SK-N-SH treated with all-trans-retinoic acid at 6 μM for 48 hours (cell line): ENCODE results near the gene TTC5.

Experiments used
- ATAC-seq: fragments of 200-7000 bp; cut with Tn5 transposase; 3 replicates; pipeline ENCODE4 v1.9.1; 2020; ENCODE audit warnings: mild to moderate bottlenecking, moderate library complexity
- ARNTL ChIP-seq: fragments of 450-650 bp; formaldehyde crosslinking; IDR thresholded peaks from 2 replicates; pipeline ENCODE4 v1.5.0; 2020; ENCODE audit warnings: low read depth, mild to moderate bottlenecking, moderate library complexity, borderline replicate concordance
- BACH2 ChIP-seq: fragments of 250-450 bp; sonication (Bioruptor Pico); IDR thresholded peaks from 2 replicates; pipeline ENCODE4 v1.9.0; 2021; ENCODE audit warnings: mild to moderate bottlenecking, borderline replicate concordance
- CSDC2 ChIP-seq: fragments of 250-450 bp; sonication (Bioruptor Pico); IDR thresholded peaks from 2 replicates; pipeline ENCODE4 v1.5.0; 2020; ENCODE audit warnings: mild to moderate bottlenecking, moderate library complexity
- CSRNP3 ChIP-seq: fragments of 250-450 bp; sonication (Bioruptor Pico); IDR thresholded peaks from 2 replicates; pipeline ENCODE4 v1.5.1; 2021; ENCODE audit warnings: mild to moderate bottlenecking, moderate library complexity
- ESRRG ChIP-seq: fragments of 250-450 bp; sonication (Bioruptor Pico); IDR thresholded peaks from 2 replicates; pipeline ENCODE4 v1.6.1; 2021; ENCODE audit warnings: mild to moderate bottlenecking
- GLIS3 ChIP-seq: fragments of 250-450 bp; sonication (Bioruptor Pico); IDR thresholded peaks from 2 replicates; pipeline ENCODE4 v1.5.0; 2020; ENCODE audit warnings: mild to moderate bottlenecking, moderate library complexity
- ISL1 ChIP-seq: fragments of 250-450 bp; sonication (Bioruptor Pico); IDR thresholded peaks from 2 replicates; pipeline ENCODE4 v2.1.2; 2022; ENCODE audit warnings: mild to moderate bottlenecking, moderate library complexity
- OSR1 ChIP-seq: fragments of 250-450 bp; sonication (Bioruptor Pico); IDR thresholded peaks from 2 replicates; pipeline ENCODE4 v1.8.0; 2022; ENCODE audit warnings: moderate library complexity, mild to moderate bottlenecking, inconsistent platforms
- PATZ1 ChIP-seq: fragments of 250-450 bp; sonication (Bioruptor Pico); IDR thresholded peaks from 2 replicates; pipeline ENCODE4 v1.8.0; 2020; ENCODE audit warnings: mild to moderate bottlenecking, moderate library complexity, borderline replicate concordance
- POU6F1 ChIP-seq: fragments of 250-450 bp; sonication (Bioruptor Pico); IDR thresholded peaks from 2 replicates; pipeline ENCODE4 v1.8.0; 2021; ENCODE audit warnings: low read depth, mild to moderate bottlenecking, moderate library complexity, borderline replicate concordance
- PPARA ChIP-seq: fragments of 250-450 bp; sonication (Bioruptor Pico); IDR thresholded peaks from 2 replicates; pipeline ENCODE4 v1.5.0; 2020; ENCODE audit warnings: mild to moderate bottlenecking, borderline replicate concordance
- RARB ChIP-seq: fragments of 250-450 bp; sonication (Bioruptor Pico); IDR thresholded peaks from 2 replicates; pipeline ENCODE4 v1.8.0; 2021; ENCODE audit warnings: mild to moderate bottlenecking, moderate library complexity
- SNAI2 ChIP-seq: fragments of 250-450 bp; sonication (Bioruptor Pico); IDR thresholded peaks from 2 replicates; pipeline ENCODE4 v1.5.0; 2020; ENCODE audit warnings: mild to moderate bottlenecking, moderate library complexity
- TCF4 ChIP-seq: fragments of 250-450 bp; sonication (Bioruptor Pico); IDR thresholded peaks from 2 replicates; pipeline ENCODE4 v1.8.0; 2021; ENCODE audit warnings: mild to moderate bottlenecking, moderate library complexity, borderline replicate concordance
- TOX ChIP-seq: fragments of 250-450 bp; sonication (Bioruptor Pico); IDR thresholded peaks from 2 replicates; pipeline ENCODE4 v1.8.0; 2021; ENCODE audit warnings: mild to moderate bottlenecking, moderate library complexity, borderline replicate concordance
- ZC3H10 ChIP-seq: fragments of 250-450 bp; sonication (Bioruptor Pico); IDR thresholded peaks from 2 replicates; pipeline ENCODE4 v1.5.1; 2021; ENCODE audit warnings: mild to moderate bottlenecking, moderate library complexity
- ZFP3 ChIP-seq: fragments of 250-450 bp; sonication (Bioruptor Pico); IDR thresholded peaks from 2 replicates; pipeline ENCODE4 v1.5.0; 2020; ENCODE audit warnings: mild to moderate bottlenecking, moderate library complexity
- ZFP30 ChIP-seq: fragments of 450-650 bp; formaldehyde crosslinking; IDR thresholded peaks from 2 replicates; pipeline ENCODE4 v1.5.0; 2022; ENCODE audit warnings: mild to moderate bottlenecking, moderate library complexity
- ZNF565 ChIP-seq: fragments of 450-650 bp; formaldehyde crosslinking; conservative IDR thresholded peaks from 2 replicates; pipeline ENCODE4 v1.5.0; 2020; ENCODE audit warnings: low read depth, mild to moderate bottlenecking, moderate library complexity
- ZNF70 ChIP-seq: fragments of 450-650 bp; formaldehyde crosslinking; IDR thresholded peaks from 2 replicates; pipeline ENCODE4 v1.5.0; 2020; ENCODE audit warnings: mild to moderate bottlenecking, moderate library complexity
- ZNF8 ChIP-seq: fragments of 450-650 bp; formaldehyde crosslinking; IDR thresholded peaks from 2 replicates; pipeline ENCODE4 v1.5.0; 2020; ENCODE audit warnings: mild to moderate bottlenecking, moderate library complexity
- TF ChIP-seq, protein P1 (sequence below): fragments of 250-450 bp; sonication (Bioruptor Pico); IDR thresholded peaks from 2 replicates; pipeline ENCODE4 v1.5.1; 2020; ENCODE audit warnings: low read depth, mild to moderate bottlenecking, moderate library complexity
- TF ChIP-seq, protein P2 (sequence below): fragments of 250-450 bp; sonication (Bioruptor Pico); IDR thresholded peaks from 2 replicates; pipeline ENCODE4 v1.5.0; 2020; ENCODE audit warnings: mild to moderate bottlenecking, moderate library complexity

The TTC5 gene

GRCh38 chr14:20306079-20306423, 300 bp upstream of the TTC5 start:
- no peak for TF ChIP-seq POU6F1
- TF ChIP-seq TCF4 (CRISPR knock-in tag): no peak
- TF ChIP-seq ZNF565 (CRISPR knock-in tag): no peak
- TF ChIP-seq, protein P1, sequence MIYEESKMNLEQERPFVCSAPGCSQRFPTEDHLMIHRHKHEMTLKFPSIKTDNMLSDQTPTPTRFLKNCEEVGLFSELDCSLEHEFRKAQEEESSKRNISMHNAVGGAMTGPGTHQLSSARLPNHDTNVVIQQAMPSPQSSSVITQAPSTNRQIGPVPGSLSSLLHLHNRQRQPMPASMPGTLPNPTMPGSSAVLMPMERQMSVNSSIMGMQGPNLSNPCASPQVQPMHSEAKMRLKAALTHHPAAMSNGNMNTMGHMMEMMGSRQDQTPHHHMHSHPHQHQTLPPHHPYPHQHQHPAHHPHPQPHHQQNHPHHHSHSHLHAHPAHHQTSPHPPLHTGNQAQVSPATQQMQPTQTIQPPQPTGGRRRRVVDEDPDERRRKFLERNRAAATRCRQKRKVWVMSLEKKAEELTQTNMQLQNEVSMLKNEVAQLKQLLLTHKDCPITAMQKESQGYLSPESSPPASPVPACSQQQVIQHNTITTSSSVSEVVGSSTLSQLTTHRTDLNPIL (CRISPR knock-in tag): no peak

GRCh38 chr14:20302042-20302755, 3.6 kb downstream of the TTC5 start:
- no peak for TF ChIP-seq ZNF70
- TF ChIP-seq, protein P2, sequence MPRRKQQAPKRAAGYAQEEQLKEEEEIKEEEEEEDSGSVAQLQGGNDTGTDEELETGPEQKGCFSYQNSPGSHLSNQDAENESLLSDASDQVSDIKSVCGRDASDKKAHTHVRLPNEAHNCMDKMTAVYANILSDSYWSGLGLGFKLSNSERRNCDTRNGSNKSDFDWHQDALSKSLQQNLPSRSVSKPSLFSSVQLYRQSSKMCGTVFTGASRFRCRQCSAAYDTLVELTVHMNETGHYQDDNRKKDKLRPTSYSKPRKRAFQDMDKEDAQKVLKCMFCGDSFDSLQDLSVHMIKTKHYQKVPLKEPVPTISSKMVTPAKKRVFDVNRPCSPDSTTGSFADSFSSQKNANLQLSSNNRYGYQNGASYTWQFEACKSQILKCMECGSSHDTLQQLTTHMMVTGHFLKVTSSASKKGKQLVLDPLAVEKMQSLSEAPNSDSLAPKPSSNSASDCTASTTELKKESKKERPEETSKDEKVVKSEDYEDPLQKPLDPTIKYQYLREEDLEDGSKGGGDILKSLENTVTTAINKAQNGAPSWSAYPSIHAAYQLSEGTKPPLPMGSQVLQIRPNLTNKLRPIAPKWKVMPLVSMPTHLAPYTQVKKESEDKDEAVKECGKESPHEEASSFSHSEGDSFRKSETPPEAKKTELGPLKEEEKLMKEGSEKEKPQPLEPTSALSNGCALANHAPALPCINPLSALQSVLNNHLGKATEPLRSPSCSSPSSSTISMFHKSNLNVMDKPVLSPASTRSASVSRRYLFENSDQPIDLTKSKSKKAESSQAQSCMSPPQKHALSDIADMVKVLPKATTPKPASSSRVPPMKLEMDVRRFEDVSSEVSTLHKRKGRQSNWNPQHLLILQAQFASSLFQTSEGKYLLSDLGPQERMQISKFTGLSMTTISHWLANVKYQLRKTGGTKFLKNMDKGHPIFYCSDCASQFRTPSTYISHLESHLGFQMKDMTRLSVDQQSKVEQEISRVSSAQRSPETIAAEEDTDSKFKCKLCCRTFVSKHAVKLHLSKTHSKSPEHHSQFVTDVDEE (CRISPR knock-in tag): no peak
- TF ChIP-seq OSR1 (CRISPR knock-in tag): no peak
- no peak for TF ChIP-seq PPARA
- TF ChIP-seq GLIS3: no peak
- TF ChIP-seq POU6F1: no peak
- TF ChIP-seq ESRRG (CRISPR knock-in tag): no peak
- no peak for TF ChIP-seq SNAI2 (CRISPR knock-in tag)
- no peak for TF ChIP-seq RARB (CRISPR knock-in tag)
- no peak for TF ChIP-seq BACH2
- TF ChIP-seq TOX (CRISPR knock-in tag): no peak
- TF ChIP-seq ZFP3 (CRISPR knock-in tag): no peak
- TF ChIP-seq ISL1: no peak
- no peak for TF ChIP-seq CSRNP3 (CRISPR knock-in tag)
- no peak for TF ChIP-seq ARNTL
- TF ChIP-seq PATZ1 (CRISPR knock-in tag): no peak
- no peak for TF ChIP-seq ZC3H10 (CRISPR knock-in tag)

More at GRCh38 chr14:20306079-20306423, 300 bp upstream of the TTC5 start:
- peak; percentile 5; the same call in 1 of the 3 replicates for ATAC-seq

DNA sequence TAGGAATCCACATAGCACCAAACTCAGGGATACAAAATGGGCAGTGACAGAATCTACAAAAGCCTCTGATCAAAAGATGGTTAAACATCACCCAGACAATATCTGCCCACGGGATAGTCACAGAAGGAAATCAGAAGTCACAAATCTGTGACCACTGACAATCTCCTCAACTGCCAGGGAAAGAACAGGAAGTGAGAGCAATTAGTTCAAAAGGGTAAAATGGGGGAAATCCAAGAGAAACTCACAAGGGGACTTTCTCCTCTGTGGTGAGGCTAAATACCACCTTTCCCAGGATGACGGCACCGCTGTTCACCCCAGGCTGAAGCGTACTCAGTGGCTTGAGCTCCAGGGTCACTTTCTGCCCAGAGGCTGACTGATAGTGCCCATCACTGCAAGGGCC, 10.7 kb downstream of the TTC5 start:
- TF ChIP-seq ZFP30 (CRISPR knock-in tag) (no peak), ZC3H10 (CRISPR knock-in tag) (no peak), BACH2 (no peak), RARB (CRISPR knock-in tag) (no peak), ZFP3 (CRISPR knock-in tag) (no peak), CSDC2 (CRISPR knock-in tag) (no peak), GLIS3 (no peak), ZNF8 (CRISPR knock-in tag) (no peak)
- ATAC-seq: no peak

More at GRCh38 chr14:20302042-20302755, 3.6 kb downstream of the TTC5 start:
- ATAC-seq: no peak
